OCI-LY3 (cell line): Measurements from ENCODE around the gene KIAA0040.

Experiments used
- EZH2phosphoT487 ChIP-seq: fragments of 200-600 bp; shearing (Covaris generic); IDR thresholded peaks from 2 replicates; pipeline ENCODE4 v1.6.1; 2018; ENCODE audit warnings: antibody characterized with exemption, mixed run types, low read depth
- TF ChIP-seq, protein P1 (sequence below): fragments of 200-600, 300-600 bp; sonication (generic); IDR thresholded peaks from 2 replicates; pipeline ENCODE4 v1.5.1; 2014; ENCODE audit warnings: antibody characterized with exemption, low read length, low read depth

DNA sequence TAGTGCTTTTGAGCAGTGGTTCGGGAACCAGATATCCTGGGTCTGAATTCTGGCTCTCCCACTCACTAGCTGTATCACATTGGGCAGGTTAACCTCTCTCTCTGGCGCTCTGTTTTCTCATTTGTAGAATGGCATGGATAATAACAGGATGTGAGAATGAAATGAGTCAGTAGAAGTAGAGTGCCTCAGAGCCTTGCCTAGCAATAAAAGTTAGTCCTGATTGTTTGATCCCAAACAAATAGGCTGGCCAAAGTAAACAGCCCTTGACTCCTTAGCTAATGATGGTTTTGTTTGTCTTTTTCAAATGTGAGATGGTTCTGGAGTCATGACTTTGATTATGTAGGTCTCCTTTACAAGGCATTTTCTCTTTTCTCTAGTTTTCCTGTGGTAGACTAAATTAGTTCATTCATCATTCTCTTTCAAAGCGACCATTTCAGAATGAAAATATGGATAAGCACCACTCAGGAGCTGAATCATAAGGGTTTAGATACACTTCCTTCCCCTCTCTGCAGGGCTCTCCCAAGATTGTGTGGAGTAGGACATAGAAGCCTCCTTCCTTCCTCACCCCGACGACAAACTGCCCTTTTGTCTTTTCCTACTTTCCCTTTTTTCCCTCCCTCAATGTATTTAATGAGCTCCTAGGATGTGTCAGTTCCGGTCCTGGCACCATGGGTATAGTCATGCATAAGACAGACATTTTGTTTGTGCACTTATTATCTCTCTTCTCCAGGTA lies 23.1 kb downstream of the KIAA0040 start:
- TF ChIP-seq, protein P1, sequence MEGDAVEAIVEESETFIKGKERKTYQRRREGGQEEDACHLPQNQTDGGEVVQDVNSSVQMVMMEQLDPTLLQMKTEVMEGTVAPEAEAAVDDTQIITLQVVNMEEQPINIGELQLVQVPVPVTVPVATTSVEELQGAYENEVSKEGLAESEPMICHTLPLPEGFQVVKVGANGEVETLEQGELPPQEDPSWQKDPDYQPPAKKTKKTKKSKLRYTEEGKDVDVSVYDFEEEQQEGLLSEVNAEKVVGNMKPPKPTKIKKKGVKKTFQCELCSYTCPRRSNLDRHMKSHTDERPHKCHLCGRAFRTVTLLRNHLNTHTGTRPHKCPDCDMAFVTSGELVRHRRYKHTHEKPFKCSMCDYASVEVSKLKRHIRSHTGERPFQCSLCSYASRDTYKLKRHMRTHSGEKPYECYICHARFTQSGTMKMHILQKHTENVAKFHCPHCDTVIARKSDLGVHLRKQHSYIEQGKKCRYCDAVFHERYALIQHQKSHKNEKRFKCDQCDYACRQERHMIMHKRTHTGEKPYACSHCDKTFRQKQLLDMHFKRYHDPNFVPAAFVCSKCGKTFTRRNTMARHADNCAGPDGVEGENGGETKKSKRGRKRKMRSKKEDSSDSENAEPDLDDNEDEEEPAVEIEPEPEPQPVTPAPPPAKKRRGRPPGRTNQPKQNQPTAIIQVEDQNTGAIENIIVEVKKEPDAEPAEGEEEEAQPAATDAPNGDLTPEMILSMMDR = no peak
- TF ChIP-seq EZH2phosphoT487 = no peak
